GM18520 (cell line): ENCODE results near the gene ZMYM3.

ENCODE experiments used
- ATAC-seq: cut with Tn5 transposase; IDR thresholded peaks from one replicate; pipeline ENCODE4 v1.9.1; 2021; ENCODE audit not compliant: unreplicated experiment

The ZMYM3 gene

GRCh38 chrX:71214604-71215337, 39.2 kb downstream of the ZMYM3 start:
- ATAC-seq: no peak

GRCh38 chrX:71214152-71214551, 39.8 kb downstream of the ZMYM3 start:
- ATAC-seq: no peak

GRCh38 chrX:71212536-71212935, 41.4 kb downstream of the ZMYM3 start:
- ATAC-seq: no peak

- no peak for ATAC-seq
Measured at GRCh38 chrX:71210816-71211215, 43.1 kb downstream of the ZMYM3 start.

- ATAC-seq: no peak
Measured at GRCh38 chrX:71199252-71200008, 54.5 kb downstream of the ZMYM3 start.

GRCh38 chrX:71198066-71198465, 55.9 kb downstream of the ZMYM3 start:
- ATAC-seq: peak; percentile 61

GRCh38 chrX:71195964-71196649, 57.8 kb downstream of the ZMYM3 start:
- ATAC-seq: no peak

GRCh38 chrX:71191248-71191647, 62.7 kb downstream of the ZMYM3 start:
- no peak for ATAC-seq
